Right lobe of liver (tissue), 6 donors: ENCODE measurements around the gene DIAPH2. TPM values are rescaled to one million over a fixed set of nuclear protein-coding genes. Genes with fewer than 3 reads are reported as not detected.

Experiments
- ATAC-seq, 4 donors: fragments of 200-7000 bp; cut with Tn5 transposase; one replicate each; pipeline ENCODE4 v1.9.1; 2020; ENCODE audit warnings: mild to moderate bottlenecking in 4 of 4, moderate library complexity in 4 of 4
- DNase-seq, 3 donors: peaks; one replicate each; pipeline ENCODE4 v3.0.0-alpha.2; 2020
- H3K27ac ChIP-seq, 3 donors: fragments of 200-600 bp; one replicate each; pipeline ENCODE4 v1.8.0; 2022
- H3K27me3 ChIP-seq, 2 donors: fragments of 200-600 bp; one replicate each; pipeline ENCODE4 v1.8.0; 2022
- H3K36me3 ChIP-seq, 4 donors: fragments of 200-600 bp; sonication (generic) in 1 of 4; one replicate each; pipeline versions ENCODE4 v1.5.1 to v1.8.0; 2017 to 2022; ENCODE audit warnings: control low read depth in 1 of 4
- H3K4me1 ChIP-seq, 4 donors: fragments of 200-600 bp; sonication (generic) in 1 of 4; one replicate each; pipeline versions ENCODE4 v1.5.1 to v1.8.0; 2017 to 2022; ENCODE audit warnings: control low read depth in 1 of 4
- H3K4me3 ChIP-seq, 3 donors: fragments of 200-600 bp; one replicate each; pipeline ENCODE4 v1.8.0; 2022
- H3K9me3 ChIP-seq, 4 donors: fragments of 200-600 bp; sonication (generic) in 1 of 4; one replicate each; pipeline versions ENCODE4 v1.5.1 to v1.8.0; 2017 to 2022; ENCODE audit warnings: control low read depth in 1 of 4
- POLR2A ChIP-seq: fragments of 450-650 bp; IDR thresholded peaks from one replicate; pipeline ENCODE4 v1.6.1; 2017; ENCODE audit warnings: antibody characterized with exemption, mild to moderate bottlenecking
- WGBS: methylation state at CpG from one replicate; pipeline ENCODE4 v1.1.6; 2018; ENCODE audit warnings: low coverage, low lambda C conversion rate; ENCODE audit not compliant: insufficient coverage; ENCODE audit errors: missing lambda C conversion rate; 5-methylcytosine and 5-hydroxymethylcytosine counted together
- intact Hi-C, 2 donors: fragments of 100-400 bp; cut with DNase I; formaldehyde crosslinking; loops; one replicate each; pipeline versions ENCODE4 v1.11.2 to v1.14.1; 2022
- small RNA-seq, 2 experiments: library from RNA; depleted of rRNA; stranded (forward); fragments of <200 nt; gene quantifications; one replicate each; pipeline ENCODE3, GENCODE V24; 2016
- total RNA-seq, 6 experiments: library from RNA; depleted of rRNA in 2 of 6; stranded (reverse); fragments of >200 nt in 2 of 6; fragmentation: NEBNext Ultra II Directional in 3 of 6; extraction: Animal tissue kit (Norgen Biotek cat#: 25700) in 3 of 6; gene quantifications; one replicate each; pipeline versions ENCODE4 v1.1.0 to v1.2.4, GENCODE V29; 2016 to 2023
- TF ChIP-seq, protein P1 (sequence below), 4 donors: fragments of 200-600 bp in 3 of 4; fragments of 450-650 bp in 1 of 4; IDR thresholded peaks; one replicate each; pipeline versions ENCODE4 v1.5.1 to v1.8.0; 2016 to 2022; ENCODE audit warnings: antibody characterized with exemption in 4 of 4, mild to moderate bottlenecking in 2 of 4
- donor health status: DM: no; HTN: yes; CAD: no.
- donor health status: DM: no; HTN: no; CAD: no.
- donor health status: DM: no; HTN: no; CAD: no.
- donor health status: DM: no; HTN: yes; CAD: no.
- donor health status: DM: no; HTN: yes; CAD: no.

Gene DIAPH2
- total RNA-seq, 6 experiments from 2014 or later, result 10.6 to 20.0 (median 16.4) TPM

DNA sequence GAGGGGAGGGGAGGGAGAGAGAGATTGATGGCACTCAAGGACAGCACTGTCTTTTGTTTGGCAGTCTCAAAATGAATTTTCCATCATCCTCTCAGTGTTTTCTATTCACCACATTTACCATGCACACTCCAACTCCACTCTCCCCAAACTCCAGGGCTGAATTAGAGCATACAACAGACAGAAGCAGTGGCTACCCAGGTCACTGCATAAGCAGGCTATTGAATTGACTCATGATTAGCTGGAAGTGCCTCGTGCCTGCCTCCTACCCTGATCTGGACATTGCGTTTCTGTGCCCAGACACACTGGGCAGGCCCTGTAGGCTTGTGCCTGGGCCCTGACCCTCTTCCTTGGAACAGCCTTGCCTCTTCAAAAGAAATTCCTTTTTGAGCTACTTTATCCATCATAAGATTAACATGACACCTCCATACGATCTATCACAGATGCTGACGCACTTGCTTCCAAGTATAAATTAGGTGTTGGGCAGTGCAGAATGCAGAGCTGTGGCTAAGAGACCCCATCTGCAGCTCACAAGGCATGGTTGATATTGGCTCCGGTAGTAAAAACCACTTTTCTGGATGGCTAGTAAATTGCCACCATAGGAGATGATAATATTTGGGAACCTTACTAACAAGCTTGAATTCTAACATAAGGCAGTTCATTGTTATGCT, 952.0 kb downstream of the DIAPH2 start:
- DNase-seq (no peak), ATAC-seq (no peak)
- no peaks in the 10 kb centered on the region for H3K36me3 ChIP-seq
- TF ChIP-seq, protein P1, sequence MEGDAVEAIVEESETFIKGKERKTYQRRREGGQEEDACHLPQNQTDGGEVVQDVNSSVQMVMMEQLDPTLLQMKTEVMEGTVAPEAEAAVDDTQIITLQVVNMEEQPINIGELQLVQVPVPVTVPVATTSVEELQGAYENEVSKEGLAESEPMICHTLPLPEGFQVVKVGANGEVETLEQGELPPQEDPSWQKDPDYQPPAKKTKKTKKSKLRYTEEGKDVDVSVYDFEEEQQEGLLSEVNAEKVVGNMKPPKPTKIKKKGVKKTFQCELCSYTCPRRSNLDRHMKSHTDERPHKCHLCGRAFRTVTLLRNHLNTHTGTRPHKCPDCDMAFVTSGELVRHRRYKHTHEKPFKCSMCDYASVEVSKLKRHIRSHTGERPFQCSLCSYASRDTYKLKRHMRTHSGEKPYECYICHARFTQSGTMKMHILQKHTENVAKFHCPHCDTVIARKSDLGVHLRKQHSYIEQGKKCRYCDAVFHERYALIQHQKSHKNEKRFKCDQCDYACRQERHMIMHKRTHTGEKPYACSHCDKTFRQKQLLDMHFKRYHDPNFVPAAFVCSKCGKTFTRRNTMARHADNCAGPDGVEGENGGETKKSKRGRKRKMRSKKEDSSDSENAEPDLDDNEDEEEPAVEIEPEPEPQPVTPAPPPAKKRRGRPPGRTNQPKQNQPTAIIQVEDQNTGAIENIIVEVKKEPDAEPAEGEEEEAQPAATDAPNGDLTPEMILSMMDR (IDR thresholded peaks at IDR 0.05), result no peak
- no peak for TF ChIP-seq POLR2A
- no peak overlapping the region for H3K27ac ChIP-seq
- H3K27me3 ChIP-seq, result peaks cover 0 to 3% of the 10 kb centered on the region in 2 donors
- no peak overlapping the region for H3K4me3 ChIP-seq
- WGBS, result 68% methylated on average over 5 of the region's 5 CpGs
- H3K9me3 ChIP-seq, result no peaks in the 10 kb centered on the region
- intact Hi-C loops, result no loop called here
- no peaks in the 10 kb centered on the region for H3K4me1 ChIP-seq

DNA sequence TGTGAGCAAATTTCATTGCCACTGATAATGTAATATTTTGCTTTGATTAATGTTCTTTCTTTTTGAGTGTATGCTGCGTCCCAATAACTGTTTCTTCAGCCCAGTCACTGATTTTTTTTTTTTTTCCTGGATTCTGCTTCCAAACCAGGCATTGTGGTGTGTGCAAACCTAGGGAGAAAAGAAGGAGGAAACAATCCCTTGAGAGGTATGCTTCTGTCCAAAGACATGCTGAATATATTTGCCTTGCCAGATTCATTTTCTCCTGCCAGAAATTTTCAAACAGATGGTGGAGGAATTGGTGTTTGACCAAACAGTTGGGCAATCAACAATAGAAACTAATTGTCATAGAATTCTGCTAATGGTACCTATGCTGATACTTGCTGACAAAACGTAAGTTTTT, 952.6 kb downstream of the DIAPH2 start:
- intact Hi-C loops, result no loop called here
- Histone ChIP-seq H3K9me3 (no peaks in the 10 kb centered on the region), H3K27ac (no peak overlapping the region), H3K27me3 (peaks cover 0 to 3% of the 10 kb centered on the region in 2 donors), H3K36me3 (no peaks in the 10 kb centered on the region), H3K4me1 (no peaks in the 10 kb centered on the region), H3K4me3 (no peak overlapping the region)
- WGBS, result 46% methylated on average over 2 of the region's 2 CpGs
- no peak for TF ChIP-seq POLR2A
- TF ChIP-seq, protein P1 (IDR thresholded peaks at IDR 0.05), result no peak
- DNase-seq (no peak), ATAC-seq (no peak)

DNA sequence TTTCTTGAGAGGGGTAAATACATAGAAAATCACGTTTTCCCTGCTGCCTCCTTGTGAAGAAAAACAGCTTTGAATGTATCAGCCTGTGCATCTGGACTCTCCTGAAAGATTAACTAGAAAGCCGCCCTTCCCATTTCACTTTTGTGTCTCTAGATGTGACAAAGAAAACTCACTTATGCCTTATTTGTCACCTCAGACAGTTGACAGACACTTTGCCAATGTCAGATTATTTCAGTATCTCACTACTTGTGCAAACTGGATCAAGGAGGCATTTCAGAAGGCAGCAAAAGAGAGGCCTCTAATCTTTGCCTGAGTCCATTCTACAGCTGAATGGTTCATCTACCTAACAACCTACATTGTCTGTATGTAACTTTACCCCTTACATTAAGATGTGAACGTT, 954.0 kb downstream of the DIAPH2 start:
- no peak overlapping the region for H3K27ac ChIP-seq
- H3K36me3 ChIP-seq, result no peaks in the 10 kb centered on the region
- no peak for ATAC-seq
- no peak for DNase-seq
- no peaks in the 10 kb centered on the region for H3K9me3 ChIP-seq
- no peaks in the 10 kb centered on the region for H3K4me1 ChIP-seq
- no peak overlapping the region for H3K4me3 ChIP-seq
- WGBS, result 45% methylated on average over 3 of the region's 3 CpGs
- intact Hi-C loops, result no loop called here
- TF ChIP-seq, protein P1 (IDR thresholded peaks at IDR 0.05), result no peak
- TF ChIP-seq POLR2A, result no peak
- H3K27me3 ChIP-seq, result no peaks in the 10 kb centered on the region

DNA sequence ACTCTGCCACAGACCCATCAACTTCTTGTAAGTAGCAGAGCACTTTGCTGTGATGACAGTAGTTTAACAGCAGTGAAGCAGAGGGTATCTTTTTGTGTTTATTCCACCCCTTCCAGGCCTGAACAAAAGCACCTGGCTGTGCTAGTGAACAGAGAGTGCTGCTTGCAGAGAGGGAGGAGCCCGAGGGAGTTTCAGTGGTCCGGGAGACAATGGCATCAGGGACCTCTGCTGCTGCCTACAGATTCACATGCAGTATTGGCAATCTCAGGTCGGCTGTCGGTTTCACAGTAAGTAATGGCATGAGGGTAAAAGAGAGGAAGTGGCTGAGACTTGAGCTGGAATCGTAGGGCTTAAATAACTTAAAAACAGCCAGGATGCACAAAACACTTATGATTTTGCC, 954.9 kb downstream of the DIAPH2 start:
- Histone ChIP-seq H3K4me1 (no peaks in the 10 kb centered on the region), H3K9me3 (no peaks in the 10 kb centered on the region), H3K27ac (no peak overlapping the region), H3K36me3 (no peaks in the 10 kb centered on the region), H3K27me3 (no peaks in the 10 kb centered on the region), H3K4me3 (no peak overlapping the region)
- intact Hi-C loops, result no loop called here
- ATAC-seq (no peak), DNase-seq (no peak)
- WGBS, result 18% methylated on average over 5 of the region's 5 CpGs
- TF ChIP-seq POLR2A, result no peak
- TF ChIP-seq, protein P1 (IDR thresholded peaks at IDR 0.05), result no peak

Small RNAs within 50 kb of the gene (small RNA-seq; reads per million reads assigned to genes)
- 0 reads per million in 2 experiments for gene RF00017
- 0 reads per million in 2 experiments for gene RF00019
- 0 reads per million in 2 experiments for gene RN7SL74P

Other genes starting within 250 kb of the DIAPH2 start
- gene RPA4, start 199.1 kb downstream of the DIAPH2 start, total RNA-seq, result 1 to 10 TPM in 1 of 6 experiments, under 1 TPM in 5; 0.37 to 1.2 (median 0.55) TPM